PC-9 (cell line): Measurements from ENCODE around the gene MEAK7.

ENCODE experiments used
- CTCF ChIP-seq: fragments of 200-600 bp; sonication (generic); conservative IDR thresholded peaks from 2 replicates; pipeline ENCODE4 v1.6.1; 2017; ENCODE audit warnings: mixed run types, antibody characterized with exemption, mild to moderate bottlenecking, moderate library complexity
- EZH2 ChIP-seq: fragments of 200-600 bp; sonication (generic); IDR thresholded peaks from 2 replicates; pipeline ENCODE4 v1.8.0; 2017; ENCODE audit warnings: antibody characterized with exemption, low read depth

- no peak for TF ChIP-seq CTCF
- TF ChIP-seq EZH2: no peak
Observed at GRCh38 chr16:84458606-84459532, 45.6 kb downstream of the MEAK7 start.
